ENCODE measurements around the gene AKAP5. TPM values are rescaled to one million over a fixed set of nuclear protein-coding genes. Genes with fewer than 3 reads are reported as not detected.

Gene AKAP5
- total and polyA plus RNA-seq, 2 of the 13 experiments (the other 11 are each of a cell fraction or from before 2014, with no cell fraction given): 0.18 to 1.5 TPM

DNA sequence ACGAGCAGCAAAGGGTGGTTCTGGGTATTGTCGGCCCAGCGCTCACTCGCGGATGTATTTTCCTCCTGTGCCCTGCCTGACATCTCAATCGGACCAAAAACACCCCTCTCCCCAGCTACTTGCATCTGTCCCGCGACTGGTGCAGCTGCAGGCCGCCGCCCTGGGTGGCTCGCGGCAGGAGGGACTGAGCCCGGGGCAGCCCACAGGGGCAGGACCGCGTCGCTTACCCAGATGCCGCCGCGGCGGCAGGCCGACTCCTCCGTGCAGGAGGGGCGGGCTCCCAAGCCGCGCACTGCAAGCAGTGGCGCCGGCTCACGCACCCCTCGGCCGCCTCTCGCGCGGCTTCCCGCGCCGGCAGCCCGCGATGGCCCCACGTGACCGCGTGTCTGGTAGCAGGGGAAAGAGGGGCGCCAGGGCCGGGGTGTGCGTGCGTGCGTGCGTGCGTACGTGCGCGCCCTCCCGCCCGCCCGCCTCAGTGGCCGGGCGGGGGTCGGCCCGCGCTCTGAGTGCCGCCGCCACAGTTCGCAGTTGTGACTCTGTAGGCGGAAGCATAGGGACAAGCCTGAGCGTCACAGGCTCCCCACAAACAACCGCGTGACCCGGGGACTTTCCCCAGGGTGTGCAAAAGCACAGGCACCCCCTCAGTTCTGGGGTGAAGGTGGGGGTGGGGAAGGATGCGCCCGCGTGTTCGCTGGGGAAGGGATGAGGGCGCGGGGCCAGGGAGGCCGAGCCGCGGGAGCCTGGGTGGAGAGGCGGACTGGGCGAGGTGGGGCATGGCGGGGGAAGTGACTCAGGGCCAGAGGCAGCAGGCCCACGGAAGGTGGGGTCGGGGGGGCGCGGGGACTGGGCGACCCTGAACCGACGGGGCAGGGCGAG lies 38.4 kb downstream of the AKAP5 start, which contains the start of gene ZBTB25 (continued):
- TF ChIP-seq, protein P1, sequence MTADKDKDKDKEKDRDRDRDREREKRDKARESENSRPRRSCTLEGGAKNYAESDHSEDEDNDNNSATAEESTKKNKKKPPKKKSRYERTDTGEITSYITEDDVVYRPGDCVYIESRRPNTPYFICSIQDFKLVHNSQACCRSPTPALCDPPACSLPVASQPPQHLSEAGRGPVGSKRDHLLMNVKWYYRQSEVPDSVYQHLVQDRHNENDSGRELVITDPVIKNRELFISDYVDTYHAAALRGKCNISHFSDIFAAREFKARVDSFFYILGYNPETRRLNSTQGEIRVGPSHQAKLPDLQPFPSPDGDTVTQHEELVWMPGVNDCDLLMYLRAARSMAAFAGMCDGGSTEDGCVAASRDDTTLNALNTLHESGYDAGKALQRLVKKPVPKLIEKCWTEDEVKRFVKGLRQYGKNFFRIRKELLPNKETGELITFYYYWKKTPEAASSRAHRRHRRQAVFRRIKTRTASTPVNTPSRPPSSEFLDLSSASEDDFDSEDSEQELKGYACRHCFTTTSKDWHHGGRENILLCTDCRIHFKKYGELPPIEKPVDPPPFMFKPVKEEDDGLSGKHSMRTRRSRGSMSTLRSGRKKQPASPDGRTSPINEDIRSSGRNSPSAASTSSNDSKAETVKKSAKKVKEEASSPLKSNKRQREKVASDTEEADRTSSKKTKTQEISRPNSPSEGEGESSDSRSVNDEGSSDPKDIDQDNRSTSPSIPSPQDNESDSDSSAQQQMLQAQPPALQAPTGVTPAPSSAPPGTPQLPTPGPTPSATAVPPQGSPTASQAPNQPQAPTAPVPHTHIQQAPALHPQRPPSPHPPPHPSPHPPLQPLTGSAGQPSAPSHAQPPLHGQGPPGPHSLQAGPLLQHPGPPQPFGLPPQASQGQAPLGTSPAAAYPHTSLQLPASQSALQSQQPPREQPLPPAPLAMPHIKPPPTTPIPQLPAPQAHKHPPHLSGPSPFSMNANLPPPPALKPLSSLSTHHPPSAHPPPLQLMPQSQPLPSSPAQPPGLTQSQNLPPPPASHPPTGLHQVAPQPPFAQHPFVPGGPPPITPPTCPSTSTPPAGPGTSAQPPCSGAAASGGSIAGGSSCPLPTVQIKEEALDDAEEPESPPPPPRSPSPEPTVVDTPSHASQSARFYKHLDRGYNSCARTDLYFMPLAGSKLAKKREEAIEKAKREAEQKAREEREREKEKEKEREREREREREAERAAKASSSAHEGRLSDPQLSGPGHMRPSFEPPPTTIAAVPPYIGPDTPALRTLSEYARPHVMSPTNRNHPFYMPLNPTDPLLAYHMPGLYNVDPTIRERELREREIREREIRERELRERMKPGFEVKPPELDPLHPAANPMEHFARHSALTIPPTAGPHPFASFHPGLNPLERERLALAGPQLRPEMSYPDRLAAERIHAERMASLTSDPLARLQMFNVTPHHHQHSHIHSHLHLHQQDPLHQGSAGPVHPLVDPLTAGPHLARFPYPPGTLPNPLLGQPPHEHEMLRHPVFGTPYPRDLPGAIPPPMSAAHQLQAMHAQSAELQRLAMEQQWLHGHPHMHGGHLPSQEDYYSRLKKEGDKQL (CRISPR knock-in tag; IDR thresholded peaks at IDR 0.05; ENCODE audit: low read depth): no peak
- TF ChIP-seq RARA (CRISPR knock-in tag; IDR thresholded peaks at IDR 0.05) (no peak), SCMH1 (CRISPR knock-in tag; IDR thresholded peaks at IDR 0.05; ENCODE audit: borderline replicate concordance) (no peak), ARHGAP35 (CRISPR knock-in tag; IDR thresholded peaks at IDR 0.05; ENCODE audit: borderline replicate concordance) (no peak; the same call in 1 of the 2 replicates), PHF5A (CRISPR knock-in tag; IDR thresholded peaks at IDR 0.05; ENCODE audit: low read depth, unreplicated experiment) (no peak), MED8 (CRISPR knock-in tag; IDR thresholded peaks at IDR 0.05; ENCODE audit: insufficient replicate concordance) (peak; percentile 10), ZNF607 (CRISPR knock-in tag; IDR thresholded peaks at IDR 0.05; ENCODE audit: borderline replicate concordance) (peak; percentile 71; the same call in 1 of the 2 replicates), CEBPB (IDR thresholded peaks at IDR 0.05; ENCODE audit: borderline replicate concordance, low read depth, low read length) (no peak), ONECUT2 (CRISPR knock-in tag; IDR thresholded peaks at IDR 0.05) (no peak), ZNF558 (CRISPR knock-in tag; IDR thresholded peaks at IDR 0.05; ENCODE audit: borderline replicate concordance) (no peak; the same call in 1 of the 2 replicates), GPBP1L1 (CRISPR knock-in tag; IDR thresholded peaks at IDR 0.05) (no peak), FIP1L1 (IDR thresholded peaks at IDR 0.05; ENCODE audit: borderline replicate concordance, insufficient read depth, low read depth, low read length) (no peak), ZNF33A (CRISPR knock-in tag; IDR thresholded peaks at IDR 0.05; ENCODE audit: borderline replicate concordance) (0 out of 2 replicates have a peak, but pooled peaks have one; percentile 36), ZSCAN12 (CRISPR knock-in tag; IDR thresholded peaks at IDR 0.05) (peak; percentile 84; the same call in 1 of the 2 replicates), EP300 (IDR thresholded peaks at IDR 0.05; ENCODE audit: low read depth in 2 of 2, low read length in 2 of 2) (no peak), EP300 (CRISPR knock-in tag; IDR thresholded peaks at IDR 0.05; ENCODE audit: borderline replicate concordance) (no peak), ZNF263 (CRISPR knock-in tag; IDR thresholded peaks at IDR 0.05) (no peak)
- TF ChIP-seq, protein P2, sequence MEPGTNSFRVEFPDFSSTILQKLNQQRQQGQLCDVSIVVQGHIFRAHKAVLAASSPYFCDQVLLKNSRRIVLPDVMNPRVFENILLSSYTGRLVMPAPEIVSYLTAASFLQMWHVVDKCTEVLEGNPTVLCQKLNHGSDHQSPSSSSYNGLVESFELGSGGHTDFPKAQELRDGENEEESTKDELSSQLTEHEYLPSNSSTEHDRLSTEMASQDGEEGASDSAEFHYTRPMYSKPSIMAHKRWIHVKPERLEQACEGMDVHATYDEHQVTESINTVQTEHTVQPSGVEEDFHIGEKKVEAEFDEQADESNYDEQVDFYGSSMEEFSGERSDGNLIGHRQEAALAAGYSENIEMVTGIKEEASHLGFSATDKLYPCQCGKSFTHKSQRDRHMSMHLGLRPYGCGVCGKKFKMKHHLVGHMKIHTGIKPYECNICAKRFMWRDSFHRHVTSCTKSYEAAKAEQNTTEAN (CRISPR knock-in tag; conservative IDR thresholded peaks at IDR 0.05): peak; percentile 76; the same call in 1 of the 2 replicates

Data from HepG2 (cell line).